HG02943 (cell line): ENCODE results near the gene HOXA7.

Experiments used
- ATAC-seq: cut with Tn5 transposase; IDR thresholded peaks from one replicate; pipeline ENCODE4 v1.9.1; 2021; ENCODE audit warnings: mild to moderate bottlenecking, low read depth, moderate library complexity; ENCODE audit not compliant: unreplicated experiment

Gene HOXA7

DNA sequence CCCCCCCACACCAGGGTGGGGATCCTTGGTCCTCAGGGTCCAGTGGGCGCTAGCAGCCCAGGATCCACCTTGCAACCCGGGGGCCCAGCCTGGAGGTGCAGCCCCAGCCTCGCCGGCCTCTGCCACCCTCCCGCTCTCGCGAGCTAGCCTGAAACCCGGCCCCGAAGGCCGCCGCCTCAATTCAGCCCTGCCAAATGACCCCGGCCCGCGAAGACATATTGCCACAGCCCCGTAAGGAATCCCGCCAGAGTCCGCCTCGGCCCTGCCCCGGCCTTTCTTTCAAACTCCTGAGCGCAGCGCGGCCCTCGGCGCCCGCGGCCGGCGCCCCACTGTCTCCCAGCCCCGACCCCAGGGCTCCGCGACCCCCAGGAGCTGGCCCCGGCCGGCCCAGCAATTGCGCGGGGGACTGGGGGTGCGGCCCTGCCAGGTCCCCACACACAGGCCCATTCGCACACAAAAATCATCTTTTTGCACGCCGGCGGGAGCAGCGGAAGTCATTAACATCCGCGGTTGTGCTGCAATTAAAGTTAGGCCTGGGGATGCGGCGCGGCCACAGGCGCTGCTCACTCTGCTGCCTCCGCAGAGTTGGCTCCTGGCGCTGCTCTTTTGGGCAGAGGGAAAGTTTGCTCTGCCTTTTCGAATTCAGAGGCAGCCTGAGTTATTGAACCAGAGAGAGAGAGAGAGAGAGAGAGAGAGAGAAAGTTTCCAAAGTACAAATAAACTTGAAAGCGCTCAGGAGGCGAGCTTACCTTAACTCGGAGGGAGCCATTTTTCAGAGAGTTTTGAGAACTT is 16.9 kb downstream of the HOXA7 start:
- no peak for ATAC-seq

- ATAC-seq: no peak
These were observed 17.5 kb downstream of the HOXA7 start for GRCh38 chr7:27138985-27139333.

- ATAC-seq: no peak
These were observed 18.0 kb downstream of the HOXA7 start for GRCh38 chr7:27138472-27138871.

GRCh38 chr7:27137640-27138315 is 18.7 kb downstream of the HOXA7 start:
- no peak for ATAC-seq

- ATAC-seq: no peak
These were observed 22.1 kb downstream of the HOXA7 start for GRCh38 chr7:27134392-27134791.

GRCh38 chr7:27133409-27134231 is 22.9 kb downstream of the HOXA7 start:
- ATAC-seq: no peak

DNA sequence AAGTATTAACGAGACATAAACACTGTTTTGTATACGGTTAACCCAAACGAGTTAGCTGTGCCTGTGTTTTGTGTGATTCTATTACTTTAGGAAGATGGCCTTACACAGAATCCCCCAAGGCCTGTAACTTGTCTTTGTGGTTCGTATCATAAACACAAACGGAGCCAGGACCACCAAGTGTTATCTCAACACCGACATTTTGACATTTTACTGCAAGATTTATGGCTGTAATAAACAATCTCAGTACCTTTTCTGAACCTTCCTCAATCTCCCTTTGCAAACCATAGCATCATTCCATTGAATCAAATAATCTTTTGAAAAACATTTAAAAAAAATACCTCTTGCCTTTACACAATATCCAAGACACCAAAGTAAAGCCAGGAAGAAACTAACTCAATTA is 23.5 kb downstream of the HOXA7 start:
- no peak for ATAC-seq

DNA sequence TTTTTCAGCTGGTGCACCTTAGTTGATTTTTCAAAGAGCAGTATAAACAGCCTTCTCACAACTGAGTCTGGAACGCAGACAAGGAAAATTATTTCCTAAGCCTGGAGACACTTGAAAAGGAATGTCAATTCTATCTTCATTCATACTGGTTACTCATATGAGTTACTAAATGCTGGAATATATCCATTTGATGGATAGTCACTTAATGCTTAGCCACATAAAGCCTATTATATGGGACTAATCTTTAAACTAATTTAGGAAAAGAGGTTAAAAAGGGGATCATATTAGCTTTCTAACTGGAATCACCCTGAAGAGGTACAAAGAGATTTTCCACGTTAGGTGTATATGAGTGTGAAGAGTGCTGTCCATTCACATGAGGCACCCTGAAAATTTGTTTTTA is 24.3 kb downstream of the HOXA7 start:
- no peak for ATAC-seq

GRCh38 chr7:27131390-27131819 is 25.1 kb downstream of the HOXA7 start:
- no peak for ATAC-seq

DNA sequence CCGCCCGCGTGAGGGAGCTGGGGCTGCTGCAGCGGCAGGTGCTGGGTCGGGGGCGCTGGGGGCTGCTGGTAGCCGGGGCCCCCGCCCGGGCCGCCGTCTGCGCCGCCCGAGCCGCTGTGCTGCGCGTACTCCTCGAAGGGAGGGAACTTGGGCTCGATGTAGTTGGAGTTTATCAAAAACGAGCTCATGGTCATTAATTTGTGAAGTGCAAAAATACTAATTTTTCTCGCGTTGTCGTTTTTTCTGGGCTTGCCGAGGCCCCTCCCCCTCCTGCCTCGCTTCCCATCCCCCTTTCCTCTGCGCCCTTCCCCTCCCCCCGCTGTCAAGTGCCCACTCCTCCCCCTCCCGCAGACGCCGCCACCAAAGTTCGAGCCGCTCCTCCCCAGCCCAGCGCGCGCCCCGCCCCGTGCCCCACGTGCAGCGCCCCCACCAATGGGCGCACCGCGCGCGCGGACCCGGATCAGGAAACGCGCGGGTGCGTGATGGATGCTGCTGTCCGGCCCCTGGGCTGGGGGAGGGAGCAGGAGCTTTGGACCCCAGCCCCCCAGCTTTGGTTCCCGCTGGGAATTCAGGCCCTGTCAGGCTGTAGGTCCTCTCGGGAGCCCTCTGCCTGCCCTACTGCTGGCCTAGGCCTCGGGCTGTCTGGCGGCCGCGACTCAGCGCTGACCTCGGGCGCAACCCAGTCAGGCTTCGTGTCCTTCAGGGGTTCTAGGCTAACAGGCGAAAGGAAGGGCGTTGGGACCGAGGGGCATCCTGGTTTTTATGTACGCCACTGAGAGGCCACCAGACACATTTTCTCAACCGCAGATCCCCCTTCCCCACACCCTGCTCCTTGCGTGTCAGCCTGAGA is 25.7 kb downstream of the HOXA7 start, which contains the start of gene HOXA4:
Gene HOXA4, minus strand, starts transcription at position 218 of the 850 bp plus-strand sequence. Its CDS starts 24 bp downstream, at position 194.
- no peak for ATAC-seq

DNA sequence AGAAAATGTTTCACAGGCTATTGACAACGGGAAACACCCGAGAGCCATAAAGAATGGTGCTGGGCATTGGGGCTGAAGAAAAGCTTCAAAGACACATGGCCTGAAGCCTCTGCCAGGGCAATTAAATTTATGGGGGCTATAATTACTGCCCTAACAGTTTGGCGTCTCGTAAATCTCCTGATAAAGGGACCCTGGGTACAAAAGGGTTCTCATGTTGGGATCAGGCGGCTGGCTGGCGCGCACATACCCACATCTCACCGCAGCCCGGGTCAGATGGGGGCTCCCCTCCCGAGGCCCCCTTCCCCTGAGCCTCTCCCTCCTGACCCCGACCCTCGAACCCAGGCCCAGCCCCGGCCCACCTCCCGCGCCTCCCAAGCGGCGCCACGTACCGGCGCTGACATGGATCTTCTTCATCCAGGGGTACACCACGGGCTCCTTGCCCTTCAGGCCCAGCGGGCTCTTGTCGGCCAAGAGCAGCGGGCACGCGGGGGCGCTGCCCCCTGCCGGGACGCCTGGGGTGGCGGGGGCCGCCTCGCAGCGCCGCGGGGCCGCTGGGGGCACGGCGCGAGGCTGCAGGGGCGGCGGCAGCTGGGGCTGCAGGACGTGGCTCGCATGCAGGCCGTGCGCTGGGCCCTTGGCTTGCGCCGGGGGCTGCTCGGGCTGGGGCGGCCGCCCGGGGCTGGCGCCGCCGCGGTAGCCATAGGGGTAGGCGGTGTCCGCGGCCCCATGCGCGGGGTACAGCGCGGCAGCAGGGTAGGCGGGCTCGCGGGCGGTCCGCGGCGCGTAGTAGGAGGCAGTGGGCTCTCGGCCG is 26.5 kb downstream of the HOXA7 start:
- no peak for ATAC-seq

DNA sequence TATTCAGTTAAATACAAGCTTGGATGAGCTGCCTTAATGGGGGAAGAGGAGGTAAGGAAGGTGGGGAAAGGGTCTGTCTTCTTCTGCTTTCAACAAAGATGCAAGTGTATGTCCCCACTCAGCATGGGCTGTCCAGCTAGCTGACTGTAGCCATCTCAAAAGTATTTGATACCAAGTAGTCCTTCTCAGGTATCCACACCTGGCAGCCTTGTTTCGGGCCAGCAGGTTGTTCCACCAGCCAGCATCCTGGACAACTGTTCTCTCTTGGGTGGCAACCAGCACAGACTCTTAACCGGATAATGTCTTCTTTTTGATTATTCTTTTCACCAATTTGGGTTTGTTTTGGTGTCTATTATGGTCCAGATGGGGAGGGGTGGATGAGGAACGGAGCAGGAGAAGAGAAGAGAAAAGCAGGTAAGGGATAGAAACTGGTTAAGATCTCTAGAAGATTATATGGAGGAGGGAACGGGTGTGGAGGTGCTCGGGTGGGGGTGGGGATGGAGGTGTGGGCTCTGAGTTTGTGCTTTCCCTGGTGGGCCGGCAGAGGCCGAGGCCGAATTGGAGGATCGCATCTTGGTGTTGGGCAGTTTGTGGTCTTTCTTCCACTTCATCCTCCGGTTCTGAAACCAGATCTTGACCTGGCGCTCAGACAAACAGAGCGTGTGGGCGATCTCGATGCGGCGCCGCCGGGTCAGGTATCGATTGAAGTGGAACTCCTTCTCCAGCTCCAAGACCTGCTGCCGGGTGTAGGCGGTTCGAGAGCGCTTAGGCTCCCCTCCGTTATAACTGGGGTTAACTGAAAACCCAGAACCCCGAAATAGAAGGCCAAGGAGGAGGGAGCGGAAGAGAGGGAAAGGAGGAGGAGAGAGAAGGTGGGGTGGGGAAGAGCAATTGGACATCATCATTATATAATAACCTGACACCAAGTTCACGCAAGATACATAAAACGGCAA is 27.4 kb downstream of the HOXA7 start:
- ATAC-seq: no peak

GRCh38 chr7:27128034-27128433 is 28.4 kb downstream of the HOXA7 start:
- no peak for ATAC-seq

- no peak for ATAC-seq
These were observed 29.7 kb downstream of the HOXA7 start for GRCh38 chr7:27126596-27127327.

GRCh38 chr7:27125986-27126394 is 30.5 kb downstream of the HOXA7 start:
- ATAC-seq: no peak

GRCh38 chr7:27124902-27125689 is 31.4 kb downstream of the HOXA7 start:
- no peak for ATAC-seq
